GM12872 (cell line): ENCODE results near the gene DKC1.

Experiments used
- TF ChIP-seq, protein P1 (sequence below): IDR thresholded peaks from 3 replicates; pipeline ENCODE4 v1.5.1; 2011; ENCODE audit warnings: low read depth, mild to moderate bottlenecking, low read length, moderate library complexity; ENCODE audit not compliant: insufficient read depth

DKC1 gene

DNA sequence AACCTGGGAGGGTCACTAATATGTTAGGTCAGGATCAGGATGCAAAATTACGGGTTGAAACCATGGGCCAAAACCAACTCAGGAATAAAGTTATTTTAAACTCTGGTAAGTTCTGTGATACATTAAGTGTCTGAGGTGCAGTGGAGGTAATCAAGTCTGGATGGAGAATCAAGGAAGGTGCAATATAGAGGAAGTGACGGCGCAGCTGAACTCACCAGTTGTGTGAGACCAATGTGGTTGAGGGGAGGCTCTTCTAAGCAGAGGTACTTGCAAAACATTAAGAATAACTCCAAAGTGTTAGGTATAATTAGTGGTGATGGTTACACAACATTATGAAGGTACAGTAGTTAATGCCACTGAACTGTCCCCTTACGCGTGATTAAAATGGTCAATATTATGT lies 31.5 kb upstream of the DKC1 start:
- TF ChIP-seq, protein P1, sequence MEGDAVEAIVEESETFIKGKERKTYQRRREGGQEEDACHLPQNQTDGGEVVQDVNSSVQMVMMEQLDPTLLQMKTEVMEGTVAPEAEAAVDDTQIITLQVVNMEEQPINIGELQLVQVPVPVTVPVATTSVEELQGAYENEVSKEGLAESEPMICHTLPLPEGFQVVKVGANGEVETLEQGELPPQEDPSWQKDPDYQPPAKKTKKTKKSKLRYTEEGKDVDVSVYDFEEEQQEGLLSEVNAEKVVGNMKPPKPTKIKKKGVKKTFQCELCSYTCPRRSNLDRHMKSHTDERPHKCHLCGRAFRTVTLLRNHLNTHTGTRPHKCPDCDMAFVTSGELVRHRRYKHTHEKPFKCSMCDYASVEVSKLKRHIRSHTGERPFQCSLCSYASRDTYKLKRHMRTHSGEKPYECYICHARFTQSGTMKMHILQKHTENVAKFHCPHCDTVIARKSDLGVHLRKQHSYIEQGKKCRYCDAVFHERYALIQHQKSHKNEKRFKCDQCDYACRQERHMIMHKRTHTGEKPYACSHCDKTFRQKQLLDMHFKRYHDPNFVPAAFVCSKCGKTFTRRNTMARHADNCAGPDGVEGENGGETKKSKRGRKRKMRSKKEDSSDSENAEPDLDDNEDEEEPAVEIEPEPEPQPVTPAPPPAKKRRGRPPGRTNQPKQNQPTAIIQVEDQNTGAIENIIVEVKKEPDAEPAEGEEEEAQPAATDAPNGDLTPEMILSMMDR, result no peak

DNA sequence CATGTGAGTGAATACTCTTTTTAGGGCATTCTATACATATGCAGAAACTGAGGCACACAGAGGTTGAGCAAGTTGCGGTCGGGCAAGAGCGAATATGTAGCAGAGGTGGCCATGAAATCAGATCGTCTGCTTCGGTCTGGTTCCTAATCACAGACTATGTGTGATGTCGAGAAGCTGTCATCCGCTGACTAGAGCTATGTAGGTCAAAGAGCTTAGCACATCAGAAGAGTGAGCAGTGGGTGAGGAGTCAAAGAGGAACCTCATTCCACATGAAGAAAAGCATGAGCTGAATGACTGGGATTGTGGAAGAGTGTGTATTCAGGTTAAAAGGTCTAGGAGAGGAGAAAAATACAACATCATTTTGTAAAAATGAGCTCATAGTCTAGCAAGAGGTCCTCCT lies 30.8 kb upstream of the DKC1 start:
- TF ChIP-seq, protein P1, result no peak

DNA sequence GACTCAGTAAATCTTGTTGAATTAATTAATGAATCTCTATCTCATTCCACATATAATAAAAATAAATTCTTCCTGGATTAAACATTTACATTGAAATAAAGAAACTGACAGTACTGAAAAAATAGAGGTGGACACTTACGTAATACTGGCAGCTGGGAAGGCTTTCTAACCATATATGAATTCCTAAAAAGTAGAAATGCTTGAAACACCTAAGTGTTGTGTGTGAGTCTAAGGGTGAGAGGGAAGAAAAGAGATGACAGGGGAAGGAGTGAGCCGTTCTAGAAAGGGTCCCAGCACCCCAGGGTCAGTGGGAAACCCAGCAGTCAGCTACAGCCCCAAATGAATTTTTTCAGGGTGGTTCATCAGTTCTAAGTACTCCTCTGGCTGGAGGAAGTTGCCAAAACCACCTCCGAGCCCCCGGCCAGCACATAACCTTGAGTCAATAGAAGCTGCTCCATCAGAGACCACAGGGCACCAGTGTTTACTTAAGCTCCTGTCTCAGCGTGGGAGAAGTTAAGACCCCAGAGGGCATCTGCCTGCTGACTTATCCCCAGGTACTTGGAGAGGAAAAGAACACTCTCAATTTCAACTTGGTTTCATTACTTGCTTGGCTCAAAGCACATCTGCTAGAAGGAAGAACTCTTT lies 30.1 kb upstream of the DKC1 start:
- TF ChIP-seq, protein P1, result no peak

DNA sequence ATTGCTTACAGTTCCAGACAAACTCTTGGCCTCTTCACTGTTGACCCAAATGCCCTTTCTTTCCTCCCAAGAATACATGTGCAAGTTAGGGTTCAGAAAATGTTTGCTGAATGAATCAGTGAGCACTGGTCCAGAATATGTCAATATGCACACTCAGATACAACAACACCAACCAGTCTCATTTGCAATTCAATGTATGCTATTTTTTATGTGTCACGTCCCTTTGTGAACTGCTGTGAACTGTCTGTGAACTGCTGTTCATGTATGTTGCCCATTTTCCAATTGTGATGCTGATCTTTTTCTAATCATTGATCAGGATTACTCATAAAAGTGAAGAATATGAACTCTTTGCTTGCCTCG lies 29.6 kb upstream of the DKC1 start:
- TF ChIP-seq, protein P1, result no peak

DNA sequence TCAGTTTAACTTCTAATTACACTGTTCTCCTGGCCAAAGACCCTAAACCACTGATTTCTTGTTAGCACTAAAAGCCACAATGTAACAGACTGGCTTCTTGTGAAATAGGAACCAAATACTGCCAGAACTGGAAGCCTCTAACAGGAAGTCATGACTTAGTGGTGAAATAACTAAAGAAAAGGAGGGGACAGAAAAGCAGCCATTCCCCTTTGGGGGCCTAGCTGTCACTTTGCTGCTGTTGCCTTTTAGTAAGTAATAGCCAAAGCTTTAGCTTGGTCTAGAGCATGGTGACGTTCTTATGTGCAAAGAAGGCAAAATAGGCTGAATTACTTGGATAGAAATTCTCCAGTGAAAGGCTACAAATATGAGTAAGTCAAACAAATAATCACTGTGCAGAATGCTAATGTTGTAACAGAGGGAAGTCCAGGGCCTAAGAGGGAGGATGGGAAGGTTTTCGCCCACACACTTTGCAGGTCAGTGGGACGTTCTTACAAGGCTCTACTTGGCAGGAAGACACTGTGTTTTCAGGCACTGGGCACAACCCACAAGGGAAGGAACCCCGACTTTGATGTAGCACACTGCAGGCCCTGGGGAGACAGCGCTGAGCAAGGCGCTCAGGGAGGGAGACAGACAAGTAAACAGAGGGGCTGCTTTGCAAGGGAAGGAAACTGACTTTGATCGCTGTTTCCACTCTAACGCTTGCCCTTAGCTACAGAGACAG lies 28.4 kb upstream of the DKC1 start:
- TF ChIP-seq, protein P1, result no peak

- TF ChIP-seq, protein P1, result no peak
These were observed 26.8 kb upstream of the DKC1 start for GRCh38 chrX:154735695-154736393.

GRCh38 chrX:154737136-154737535 lies 25.5 kb upstream of the DKC1 start:
- TF ChIP-seq, protein P1, result no peak
